Activated CD8-positive, alpha-beta T cell treated with anti-CD3 and anti-CD28 coated beads for 36 hours (primary cell): ENCODE data around the gene EN2. TPM values are rescaled to one million over a fixed set of nuclear protein-coding genes. Genes with fewer than 3 reads are reported as not detected.

Source experiments
- ATAC-seq: fragments of 200-7000 bp; cut with Tn5 transposase; one replicate; pipeline ENCODE4 v1.10.0; 2021; ENCODE audit warnings: mild to moderate bottlenecking, moderate library complexity
- CTCF ChIA-PET: fragments of 350-600 bp; sonication (Branson Sonifier 250); formaldehyde crosslinking; loops from one replicate; lab custom pipeline; 2021; ENCODE audit warnings: antibody characterized with exemption; lab: Charles Lee
- POLR2A ChIA-PET: fragments of 350-600 bp; sonication (Branson Sonifier 250); formaldehyde crosslinking; loops from one replicate; lab custom pipeline; 2021; ENCODE audit warnings: antibody characterized with exemption; lab: Charles Lee
- DNase-seq: peaks from one replicate; pipeline ENCODE4 v3.0.0-alpha.2; 2020
- H3K27ac Mint-ChIP-seq: one replicate; pipeline ENCODE4 v1.8.0; 2021; ENCODE audit warnings: mild to moderate bottlenecking, mixed read lengths
- H3K27me3 Mint-ChIP-seq: one replicate; pipeline ENCODE4 v1.8.0; 2021; ENCODE audit warnings: mixed read lengths
- H3K36me3 Mint-ChIP-seq: one replicate; pipeline ENCODE4 v1.8.0; 2021; ENCODE audit warnings: low read depth, mixed read lengths
- H3K4me1 Mint-ChIP-seq: one replicate; pipeline ENCODE4 v1.8.0; 2021; ENCODE audit warnings: low read depth, mixed read lengths
- H3K4me3 Mint-ChIP-seq: one replicate; pipeline ENCODE4 v1.8.0; 2021; ENCODE audit warnings: mild to moderate bottlenecking, moderate library complexity, mixed read lengths
- H3K9me3 Mint-ChIP-seq: one replicate; pipeline ENCODE4 v1.8.0; 2021; ENCODE audit warnings: mixed read lengths
- CTCF ChIP-seq: fragments of 200-600 bp; IDR thresholded peaks from one replicate; pipeline ENCODE4 v1.8.0; 2022; ENCODE audit warnings: antibody characterized with exemption, mild to moderate bottlenecking
- intact Hi-C: fragments of 100-400 bp; cut with micrococcal nuclease; formaldehyde crosslinking; loops from one replicate; pipeline ENCODE4 v1.10.0; 2022
- total RNA-seq, 2 experiments: library from RNA; stranded (reverse); gene quantifications; one replicate each; pipeline ENCODE4 v1.2.3, GENCODE V29; 2021

The EN2 gene
- total RNA-seq, 2 experiments from 2014 or later = not detected

- TF ChIP-seq CTCF = no peak
- Mint-ChIP-seq H3K36me3 (no peaks in the 10 kb centered on the region), H3K27me3 (peaks cover 70% of the 10 kb centered on the region), H3K4me1 (peaks cover 2% of the 10 kb centered on the region), H3K27ac (no peak overlapping the region), H3K4me3 (no peak overlapping the region), H3K9me3 (no peaks in the 10 kb centered on the region)
- ATAC-seq (no peak), DNase-seq (no peak)
- ChIA-PET POLR2A (no interaction called here), CTCF (no interaction called here)
- intact Hi-C loops = loop anchor here (5.0 kb wide), 1 partner anchor 54 kb away; no protein-coding TSS in a partner anchor
Observed at GRCh38 chr7:155453296-155454182, 4.4 kb upstream of the EN2 start.

- DNase-seq = no peak
- Mint-ChIP-seq H3K4me3 (no peak overlapping the region), H3K27ac (no peak overlapping the region), H3K27me3 (peaks cover 68% of the 10 kb centered on the region), H3K9me3 (no peaks in the 10 kb centered on the region), H3K4me1 (peaks cover 5% of the 10 kb centered on the region), H3K36me3 (no peaks in the 10 kb centered on the region)
- TF ChIP-seq CTCF = no peak
- intact Hi-C loops = loop anchor here (5.0 kb wide), 3 partner anchors 53 to 78 kb away; no protein-coding TSS in a partner anchor
- POLR2A ChIA-PET = no interaction called here
- no peak for ATAC-seq
- CTCF ChIA-PET = no interaction called here
Observed at GRCh38 chr7:155454183-155455112, 3.5 kb upstream of the EN2 start.

- CTCF ChIA-PET = no interaction called here
- intact Hi-C loops = loop anchor here (5.0 kb wide), 2 partner anchors 77 to 78 kb away; no protein-coding TSS in a partner anchor
- TF ChIP-seq CTCF = no peak
- Mint-ChIP-seq H3K4me1 (peaks cover 5% of the 10 kb centered on the region), H3K27ac (no peak overlapping the region), H3K9me3 (no peaks in the 10 kb centered on the region), H3K4me3 (no peak overlapping the region), H3K27me3 (peaks cover 72% of the 10 kb centered on the region), H3K36me3 (no peaks in the 10 kb centered on the region)
- POLR2A ChIA-PET = no interaction called here
- no peak for ATAC-seq
- no peak for DNase-seq
Observed at GRCh38 chr7:155455132-155455693, 2.7 kb upstream of the EN2 start.

GRCh38 chr7:155455776-155456737 lies 1.9 kb upstream of the EN2 start:
- no peak for TF ChIP-seq CTCF
- POLR2A ChIA-PET = interaction anchor here (0.7 to 0.9 kb wide), 2 partner anchors 10 to 55 kb away, joined by 3 read pairs; no protein-coding TSS in a partner anchor
- intact Hi-C loops = loop anchor here (5.0 kb wide), 2 partner anchors 76 to 79 kb away; no protein-coding TSS in a partner anchor
- Mint-ChIP-seq H3K36me3 (no peaks in the 10 kb centered on the region), H3K9me3 (no peaks in the 10 kb centered on the region), H3K4me3 (peak overlapping the region; percentile 2), H3K27me3 (peaks cover 74% of the 10 kb centered on the region), H3K27ac (no peak overlapping the region), H3K4me1 (peaks cover 5% of the 10 kb centered on the region)
- ATAC-seq (no peak), DNase-seq (no peak)
- CTCF ChIA-PET = interaction anchor here (1.2 kb wide), 1 partner anchor 13 kb away, joined by 3 read pairs; no protein-coding TSS in a partner anchor
